ENCODE results near the gene DDX1. TPM values are rescaled to one million over a fixed set of nuclear protein-coding genes. Genes with fewer than 3 reads are reported as not detected.

The DDX1 gene
- total RNA-seq, 1 donor from 2014 or later = 58.5 TPM

GRCh38 chr2:15671409-15671808 is 79.7 kb downstream of the DDX1 start:
- no peak for TF ChIP-seq CTCF (IDR thresholded peaks at IDR 0.05; ENCODE audit: insufficient read depth, low read length, poor library complexity, severe bottlenecking)
- no peak for DNase-seq (ENCODE audit: low read depth)
- Histone ChIP-seq H3K27me3 (ENCODE audit: control insufficient read depth, insufficient read depth, low read length) (no peaks in the 10 kb centered on the region), H3K36me3 (ENCODE audit: control insufficient read depth, insufficient read depth, low read length) (no peaks in the 10 kb centered on the region), H3K4me3 (ENCODE audit: low read depth, low read length) (no peak overlapping the region)

DNA sequence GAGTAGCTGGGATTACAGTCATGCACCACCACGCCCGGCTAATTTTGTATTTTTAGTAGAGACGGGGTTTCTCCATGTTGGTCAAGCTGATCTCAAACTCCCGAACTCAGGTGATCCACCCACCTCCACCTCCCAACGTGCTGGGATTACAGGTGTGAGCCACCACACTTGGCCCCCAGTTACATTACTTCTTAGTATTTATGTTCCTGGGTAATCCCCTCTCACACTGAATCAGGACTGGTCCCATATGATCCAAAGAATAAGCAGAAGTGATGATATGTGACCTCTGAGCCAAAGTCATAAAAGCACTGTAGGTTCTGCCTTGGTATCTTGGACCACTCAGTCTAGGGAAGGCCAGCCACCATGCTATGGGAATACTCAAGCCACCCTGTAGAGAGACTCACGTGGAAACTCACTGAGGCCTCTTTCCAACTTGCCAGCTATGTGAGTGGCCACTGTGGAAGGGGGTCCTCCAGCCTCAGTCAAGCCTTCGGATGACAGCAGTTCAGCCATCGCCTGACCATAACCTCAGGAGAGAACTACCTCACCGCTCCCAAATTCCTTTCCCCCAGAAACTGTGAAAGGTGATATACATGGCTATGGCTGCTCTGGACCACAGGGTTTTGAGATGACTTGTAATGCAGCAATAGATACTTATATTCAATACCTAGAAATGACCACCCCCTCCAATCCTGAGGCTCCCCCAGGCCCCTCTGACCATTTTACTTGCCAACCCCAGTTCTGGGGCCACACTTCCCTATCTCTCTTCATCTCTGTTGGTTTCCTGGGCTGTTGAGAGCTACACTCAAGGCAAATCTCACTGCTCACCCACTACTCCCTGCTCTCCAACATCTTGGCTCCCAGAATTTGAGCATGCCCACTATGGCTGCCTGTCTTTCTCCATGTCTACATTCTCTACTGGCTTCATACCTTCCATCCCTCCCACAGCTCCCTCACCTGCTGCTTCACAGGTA is 80.5 kb downstream of the DDX1 start:
- no peaks in the 10 kb centered on the region for H3K27me3 ChIP-seq (ENCODE audit: control insufficient read depth, insufficient read depth, low read length)
- H3K36me3 ChIP-seq (ENCODE audit: control insufficient read depth, insufficient read depth, low read length) = no peaks in the 10 kb centered on the region
- no peak overlapping the region for H3K4me3 ChIP-seq (ENCODE audit: low read depth, low read length)
- no peak for DNase-seq (ENCODE audit: low read depth)
- TF ChIP-seq CTCF (IDR thresholded peaks at IDR 0.05; ENCODE audit: insufficient read depth, low read length, poor library complexity, severe bottlenecking) = no peak

- Histone ChIP-seq H3K4me3 (ENCODE audit: low read depth, low read length) (no peak overlapping the region), H3K36me3 (ENCODE audit: control insufficient read depth, insufficient read depth, low read length) (no peaks in the 10 kb centered on the region), H3K27me3 (ENCODE audit: control insufficient read depth, insufficient read depth, low read length) (no peaks in the 10 kb centered on the region)
- DNase-seq (ENCODE audit: low read depth) = no peak
- no peak for TF ChIP-seq CTCF (IDR thresholded peaks at IDR 0.05; ENCODE audit: insufficient read depth, low read length, poor library complexity, severe bottlenecking)
Observed at GRCh38 chr2:15672961-15673918, 81.6 kb downstream of the DDX1 start.

DNA sequence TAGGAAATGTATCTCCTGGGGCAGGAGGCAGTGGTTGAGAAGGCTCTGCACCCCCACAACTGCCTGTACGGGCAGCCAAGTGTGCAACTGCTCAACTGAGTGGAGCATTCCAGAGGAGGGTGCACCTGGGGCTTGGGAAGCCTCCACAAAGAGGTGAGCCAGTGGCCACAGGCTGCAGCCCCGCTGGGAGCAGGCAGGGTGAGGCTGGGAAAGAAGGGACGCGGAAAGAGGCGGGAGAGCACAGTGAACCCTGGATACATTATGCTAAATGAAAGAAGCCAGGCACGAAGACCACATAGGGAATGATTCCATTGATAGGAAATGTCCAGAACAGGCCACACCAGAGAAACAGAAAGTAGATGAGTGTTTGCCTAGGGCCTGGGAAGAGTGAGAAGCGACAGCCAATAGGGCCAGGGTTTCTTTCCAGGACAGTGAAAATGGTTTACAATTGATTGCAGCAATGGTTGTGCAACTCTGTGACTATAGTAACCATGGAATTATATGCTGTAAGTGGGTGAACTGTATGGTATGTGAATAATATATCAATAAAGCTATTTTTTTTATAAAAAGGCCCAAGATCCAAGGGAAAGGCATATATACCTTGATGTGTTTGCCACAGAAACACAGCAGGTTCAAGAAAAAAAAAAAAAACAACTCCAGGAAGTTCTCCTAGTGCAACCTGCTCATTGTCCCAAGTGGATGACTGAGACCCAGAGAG is 82.4 kb downstream of the DDX1 start:
- DNase-seq (ENCODE audit: low read depth) = peak; percentile 72
- no peaks in the 10 kb centered on the region for H3K36me3 ChIP-seq (ENCODE audit: control insufficient read depth, insufficient read depth, low read length)
- TF ChIP-seq CTCF (IDR thresholded peaks at IDR 0.05; ENCODE audit: insufficient read depth, low read length, poor library complexity, severe bottlenecking) = peak; percentile 3
- H3K27me3 ChIP-seq (ENCODE audit: control insufficient read depth, insufficient read depth, low read length) = no peaks in the 10 kb centered on the region
- no peak overlapping the region for H3K4me3 ChIP-seq (ENCODE audit: low read depth, low read length)

GRCh38 chr2:15674637-15675455 is 83.2 kb downstream of the DDX1 start:
- Histone ChIP-seq H3K36me3 (ENCODE audit: control insufficient read depth, insufficient read depth, low read length) (no peaks in the 10 kb centered on the region), H3K4me3 (ENCODE audit: low read depth, low read length) (no peak overlapping the region), H3K27me3 (ENCODE audit: control insufficient read depth, insufficient read depth, low read length) (no peaks in the 10 kb centered on the region)
- peak; percentile 95 for DNase-seq (ENCODE audit: low read depth)
- TF ChIP-seq CTCF (IDR thresholded peaks at IDR 0.05; ENCODE audit: insufficient read depth, low read length, poor library complexity, severe bottlenecking) = no peak
